ENCODE data around the gene MAP1S.

MAP1S gene

GRCh38 chr19:17718947-17719711 is at the start of gene MAP1S:
Gene MAP1S, plus strand, starts transcription at chr19:17719480. Its CDS starts 23 bp downstream, at chr19:17719503.
- no peak for TF ChIP-seq CTCF (IDR thresholded peaks at IDR 0.05; ENCODE audit: low read depth, low read length)
- no peak for DNase-seq (ENCODE audit: extremely low read depth, low read depth)

DNA sequence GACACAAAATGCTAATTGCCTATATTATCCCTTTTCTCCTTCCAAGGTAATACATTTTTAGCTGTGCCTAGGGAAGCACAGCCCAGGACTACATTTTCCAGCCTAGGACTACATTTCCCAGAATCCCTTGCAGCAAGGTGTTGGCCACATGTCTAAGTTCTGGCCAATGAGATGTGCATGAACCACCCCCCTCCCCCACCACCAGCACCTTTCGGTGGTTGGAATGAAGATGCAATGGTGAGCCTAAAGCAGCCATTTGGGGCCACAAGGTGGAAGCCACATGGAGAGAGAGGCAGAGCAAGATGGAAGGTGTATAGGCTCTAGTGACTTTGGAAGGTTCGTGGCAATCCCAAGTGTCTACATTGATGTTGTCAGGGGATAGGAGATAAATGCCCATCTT is 47.4 kb upstream of the MAP1S start:
- DNase-seq (ENCODE audit: extremely low read depth, low read depth): no peak
- TF ChIP-seq CTCF (IDR thresholded peaks at IDR 0.05; ENCODE audit: low read depth, low read length): no peak

- no peak for DNase-seq (ENCODE audit: extremely low read depth, low read depth)
- no peak for TF ChIP-seq CTCF (IDR thresholded peaks at IDR 0.05; ENCODE audit: low read depth, low read length)
These were observed 45.1 kb upstream of the MAP1S start for GRCh38 chr19:17673937-17674799.

DNA sequence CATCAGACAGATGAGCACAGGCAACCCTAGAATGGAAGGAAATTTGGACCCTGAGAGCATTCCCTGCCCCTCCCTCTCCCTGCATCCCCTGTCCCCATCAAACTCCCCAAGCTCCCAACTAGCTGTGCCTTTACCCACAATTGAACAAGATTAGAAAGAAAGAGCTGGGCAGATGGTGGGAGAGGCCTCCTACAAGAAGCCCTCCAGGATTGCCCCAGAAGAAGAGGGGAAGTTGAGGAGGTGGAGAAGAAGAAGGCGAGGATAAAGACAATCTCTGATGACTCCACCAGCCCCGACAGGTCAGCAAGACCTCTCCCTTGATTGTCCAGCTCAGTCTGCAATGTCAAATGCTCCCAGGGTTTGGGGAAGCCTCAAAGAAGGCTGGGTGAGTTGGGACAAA is 43.0 kb upstream of the MAP1S start:
- no peak for DNase-seq (ENCODE audit: extremely low read depth, low read depth)
- TF ChIP-seq CTCF (IDR thresholded peaks at IDR 0.05; ENCODE audit: low read depth, low read length): no peak

- TF ChIP-seq CTCF (IDR thresholded peaks at IDR 0.05; ENCODE audit: low read depth, low read length): no peak
- no peak for DNase-seq (ENCODE audit: extremely low read depth, low read depth)
These were observed 42.3 kb upstream of the MAP1S start for GRCh38 chr19:17677002-17677401.

DNA sequence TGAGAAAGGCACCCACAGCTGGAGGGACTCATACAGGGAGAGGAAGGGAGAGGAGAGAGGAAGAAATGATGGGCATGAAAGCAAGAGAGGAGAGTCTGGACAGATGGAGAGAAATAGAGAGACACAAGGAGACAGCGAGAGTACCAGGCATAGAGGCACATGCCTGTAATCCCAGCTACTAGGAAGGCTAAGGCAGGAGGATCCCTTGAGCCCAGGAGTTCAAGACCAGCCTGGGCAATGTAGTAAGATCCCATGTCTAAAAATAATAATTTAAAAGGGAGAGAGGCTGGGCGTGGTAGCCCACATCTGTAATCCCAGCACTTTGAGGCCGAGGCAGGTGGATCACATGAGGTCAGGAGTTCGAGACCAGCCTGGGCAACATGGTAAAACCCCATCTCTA is 40.4 kb upstream of the MAP1S start:
- DNase-seq (ENCODE audit: extremely low read depth, low read depth): no peak
- no peak for TF ChIP-seq CTCF (IDR thresholded peaks at IDR 0.05; ENCODE audit: low read depth, low read length)
